ENCODE measurements around the gene ARHGEF4. TPM values are rescaled to one million over a fixed set of nuclear protein-coding genes. Genes with fewer than 3 reads are reported as not detected.

Gene ARHGEF4
- total RNA-seq, 1 experiment from 2014 or later, result 0.80 TPM

GRCh38 chr2:131016826-131017741 is 180.4 kb downstream of the ARHGEF4 start:
- Histone ChIP-seq H3K27ac (ENCODE audit: low read length) (peak overlapping the region; percentile 2; the same call in 1 of the 2 replicates), H3K36me3 (ENCODE audit: control insufficient read depth, insufficient read depth, low read length) (no peaks in the 10 kb centered on the region), H3K4me3 (ENCODE audit: low read depth in 2 of 2, low read length in 2 of 2) (no peak overlapping the region), H3K9me3 (ENCODE audit: control insufficient read depth, insufficient read depth, low read depth, low read length) (no peaks in the 10 kb centered on the region), H3K4me1 (ENCODE audit: control insufficient read depth, insufficient read depth, low read length) (peaks cover 15% of the 10 kb centered on the region), H3K27me3 (ENCODE audit: control insufficient read depth, insufficient read depth, low read length) (no peaks in the 10 kb centered on the region)
- ChIA-PET CTCF (no interaction called here), POLR2A (no interaction called here)
- intact Hi-C loops (cut with micrococcal nuclease; ENCODE audit: unreplicated experiment) (no loop called here), in situ Hi-C loops (cut with HindIII; ENCODE audit: low pct_unique_long_range_greater_than_20kb, low sequenced_read_pairs) (no loop called here)
- BruUV-seq (replicated peaks), result no TSS peak
- TF ChIP-seq POLR2AphosphoS5 (IDR thresholded peaks at IDR 0.05; ENCODE audit: low read depth, low read length) (no peak), REST (IDR thresholded peaks at IDR 0.05; ENCODE audit: insufficient read depth in 1 of 2, low read depth in 2 of 2, low read length in 1 of 2) (no peak), TCF7L2 (IDR thresholded peaks at IDR 0.05; ENCODE audit: low read depth, low read length) (no peak), SIN3A (IDR thresholded peaks at IDR 0.05; ENCODE audit: borderline replicate concordance, insufficient read depth, low read depth, low read length) (no peak), CTCF (IDR thresholded peaks at IDR 0.05) (no peak)
- ATAC-seq (peak; percentile 86), DNase-seq (ENCODE audit: low read depth, low spot score) (no peak)

GRCh38 chr2:131022731-131023130 is 186.0 kb downstream of the ARHGEF4 start:
- Histone ChIP-seq H3K9me3 (ENCODE audit: control insufficient read depth, insufficient read depth, low read depth, low read length) (no peaks in the 10 kb centered on the region), H3K27me3 (ENCODE audit: control insufficient read depth, insufficient read depth, low read length) (no peaks in the 10 kb centered on the region), H3K4me3 (ENCODE audit: low read depth in 2 of 2, low read length in 2 of 2) (no peak overlapping the region), H3K4me1 (ENCODE audit: control insufficient read depth, insufficient read depth, low read length) (no peaks in the 10 kb centered on the region; the same call in 1 of the 2 replicates), H3K27ac (ENCODE audit: low read length) (no peak overlapping the region), H3K36me3 (ENCODE audit: control insufficient read depth, insufficient read depth, low read length) (no peaks in the 10 kb centered on the region)
- POLR2A ChIA-PET, result no interaction called here
- DNase-seq (ENCODE audit: low read depth, low spot score), result no peak
- in situ Hi-C loops (cut with HindIII; ENCODE audit: low pct_unique_long_range_greater_than_20kb, low sequenced_read_pairs), result no loop called here
- no peak for ATAC-seq
- TF ChIP-seq SIN3A (IDR thresholded peaks at IDR 0.05; ENCODE audit: borderline replicate concordance, insufficient read depth, low read depth, low read length), result no peak
- no peak for TF ChIP-seq REST (IDR thresholded peaks at IDR 0.05; ENCODE audit: insufficient read depth in 1 of 2, low read depth in 2 of 2, low read length in 1 of 2)
- TF ChIP-seq TCF7L2 (IDR thresholded peaks at IDR 0.05; ENCODE audit: low read depth, low read length), result no peak
- no peak for TF ChIP-seq CTCF (IDR thresholded peaks at IDR 0.05)
- no peak for TF ChIP-seq POLR2AphosphoS5 (IDR thresholded peaks at IDR 0.05; ENCODE audit: low read depth, low read length)
- BruUV-seq (replicated peaks), result no TSS peak
- intact Hi-C loops (cut with micrococcal nuclease; ENCODE audit: unreplicated experiment), result no loop called here
- CTCF ChIA-PET, result no interaction called here
